Measurements from ENCODE around the gene USPL1.
"Not testable (repeated sequence)": the region's sequence is repeated elsewhere in the genome, so short reads cannot be mapped to it uniquely, and the experiment has no call there.

USPL1 gene

DNA sequence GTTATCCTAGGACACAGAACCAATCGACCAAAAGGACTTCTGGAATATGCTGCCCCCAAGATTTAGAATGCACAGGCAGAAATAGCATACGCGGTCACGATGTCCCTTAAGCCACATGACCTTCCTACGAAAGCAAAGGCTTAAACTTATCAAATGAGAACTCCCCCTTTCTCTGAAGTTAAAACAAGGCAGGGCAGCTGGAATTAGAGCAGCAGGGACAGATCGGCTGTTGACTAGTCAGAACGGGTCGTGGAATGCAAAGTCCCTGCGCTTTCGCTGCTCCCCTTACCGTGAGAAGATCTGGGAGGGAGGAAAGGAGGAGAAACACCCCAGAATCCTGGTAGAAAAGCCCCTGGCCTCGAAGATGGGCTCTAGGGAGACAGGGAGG is 799 bp upstream of the USPL1 start:
- DNase-seq: peak in 1 of 2 donors; percentile 42

GRCh38 chr13:30618186-30618929 is 638 bp downstream of the USPL1 start:
- DNase-seq: peak; percentile 7 to 9

DNA sequence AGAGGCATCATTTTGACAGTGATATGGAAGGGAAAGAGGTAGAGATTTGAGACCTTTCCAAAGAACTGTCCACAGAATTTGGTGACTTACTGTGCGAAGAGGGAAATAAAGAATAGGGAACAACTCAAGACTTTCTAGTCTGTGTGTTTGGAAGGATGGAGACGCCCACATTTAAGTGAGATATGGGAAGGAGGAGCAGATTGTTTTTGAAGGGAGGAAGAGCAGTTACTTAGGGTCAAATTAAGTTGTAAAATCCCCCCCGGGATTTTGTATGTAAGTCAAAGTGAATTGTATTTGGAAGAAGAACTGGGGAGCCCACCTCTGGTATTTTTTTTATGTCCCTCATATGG is 1.2 kb downstream of the USPL1 start:
- DNase-seq: no peak

- no peak for DNase-seq
Measured at GRCh38 chr13:30619731-30620130, 2.0 kb downstream of the USPL1 start.

GRCh38 chr13:30620941-30621340 is 3.2 kb downstream of the USPL1 start:
- no peak for DNase-seq

DNA sequence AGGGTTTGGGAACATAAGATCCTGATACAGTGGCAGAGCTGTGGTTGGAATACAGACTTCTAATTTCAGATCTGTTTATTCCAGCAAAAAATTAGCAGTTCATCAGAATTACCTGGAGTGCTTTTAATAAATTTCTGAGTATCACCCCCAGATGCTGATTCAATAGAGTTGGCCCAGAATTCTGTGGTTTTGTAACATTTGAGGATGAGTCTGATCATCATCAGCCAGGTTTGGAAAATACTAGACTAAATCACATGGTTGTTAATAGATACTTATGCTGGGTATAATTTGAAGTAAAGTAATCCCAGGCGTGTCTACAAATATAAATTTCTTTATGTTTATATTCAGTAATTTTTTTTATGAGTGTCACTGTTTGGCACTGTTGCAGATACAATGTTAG is 4.8 kb downstream of the USPL1 start:
- no peak for DNase-seq

DNA sequence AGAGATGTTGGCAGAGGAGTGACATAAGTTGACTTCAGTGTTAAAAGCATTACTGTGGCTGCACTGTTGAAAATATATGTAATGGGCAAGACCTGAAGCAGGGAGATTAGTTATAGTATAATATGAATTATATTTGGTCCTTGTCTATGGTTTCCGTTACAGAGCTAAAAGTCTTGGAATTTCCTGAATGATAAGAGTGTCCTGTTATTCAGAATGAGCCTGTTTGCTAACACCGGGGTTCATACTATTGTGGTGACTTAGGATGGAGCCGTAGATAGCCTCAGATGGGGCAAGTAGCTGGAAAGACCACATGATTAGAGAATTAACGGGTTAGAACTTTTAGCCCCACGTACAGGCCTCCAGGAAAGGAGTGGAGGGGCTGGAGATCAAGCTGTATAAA is 5.7 kb downstream of the USPL1 start:
- DNase-seq: no peak

- DNase-seq: no peak
Measured at GRCh38 chr13:30624630-30625029, 6.9 kb downstream of the USPL1 start.

DNA sequence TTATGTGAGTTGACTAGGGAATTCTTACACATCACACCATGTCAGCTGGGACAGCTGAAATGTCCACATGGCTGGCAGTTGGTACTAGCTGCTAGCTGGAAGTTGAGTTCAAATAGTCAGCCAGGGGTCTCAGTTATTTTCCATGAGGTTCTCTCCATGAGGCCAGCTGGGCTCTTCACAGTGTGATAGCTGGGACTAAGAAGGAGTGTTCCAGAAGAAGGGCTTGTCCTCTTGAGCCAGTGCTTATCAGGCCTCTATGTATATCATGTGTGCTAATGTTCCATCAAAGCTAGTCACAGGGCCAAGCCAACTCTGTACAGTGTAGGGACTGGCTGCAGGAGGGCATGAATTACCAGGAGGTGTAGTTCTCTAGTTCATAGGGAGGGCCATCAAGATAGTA is 11.8 kb downstream of the USPL1 start:
- DNase-seq: no peak

DNA sequence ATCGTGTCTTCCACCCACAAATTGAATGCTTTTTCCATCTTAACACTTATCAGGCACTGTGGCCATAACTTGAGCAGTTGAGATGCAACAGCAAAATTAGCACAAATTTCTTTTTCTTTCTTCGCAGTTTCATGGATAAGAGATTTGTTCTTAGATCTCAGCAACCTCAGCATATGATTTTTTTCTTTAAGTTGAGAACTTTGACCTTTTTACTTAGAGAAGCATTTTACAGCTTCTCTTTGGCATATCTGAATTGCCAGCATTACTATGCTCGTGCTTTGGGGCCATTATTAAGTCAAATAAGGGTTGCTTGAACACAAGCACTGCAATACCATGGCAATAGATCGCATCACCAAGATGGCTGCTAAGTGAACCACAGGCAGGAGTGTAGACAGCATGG is 16.1 kb downstream of the USPL1 start:
- DNase-seq: no peak

DNA sequence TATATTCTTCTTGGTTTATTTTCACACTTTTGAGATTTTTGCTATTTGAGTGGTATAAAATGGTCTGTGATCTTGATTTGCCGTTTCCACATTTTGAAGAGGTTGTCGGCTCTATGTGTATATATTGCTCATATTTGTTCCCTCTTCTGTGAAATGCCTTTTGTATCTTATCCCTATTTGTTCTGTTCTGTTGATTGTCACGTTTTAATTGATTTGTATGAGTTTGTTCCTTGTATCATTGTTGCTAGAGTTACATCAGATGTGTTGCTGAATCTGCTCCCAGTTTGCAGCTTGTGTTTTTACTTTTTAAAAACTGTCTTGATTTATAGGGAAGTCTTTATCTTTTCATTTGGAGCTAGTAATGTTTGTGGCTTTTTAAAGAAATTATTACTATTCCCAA is 17.1 kb downstream of the USPL1 start:
- DNase-seq: no peak

DNA sequence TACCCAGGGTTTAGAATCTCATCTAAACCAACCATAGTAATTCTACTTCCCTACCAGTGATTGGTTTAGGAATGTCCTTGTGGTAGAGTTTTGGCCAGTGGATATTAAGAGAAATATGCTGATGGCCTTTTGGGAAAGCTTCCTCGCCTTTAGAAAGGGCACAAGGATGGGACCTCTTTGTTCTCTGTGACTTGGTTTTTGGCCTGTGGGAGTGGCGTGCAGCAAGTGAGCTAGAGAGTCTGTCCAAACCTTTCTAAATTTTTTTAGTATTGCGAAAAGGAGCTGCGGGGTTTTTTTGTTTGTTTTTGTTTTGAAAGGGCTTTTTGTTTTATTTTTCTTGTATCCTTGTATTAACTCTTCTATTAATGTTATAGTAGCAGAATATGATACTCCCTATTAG is 20.6 kb downstream of the USPL1 start:
- DNase-seq: no peak

DNA sequence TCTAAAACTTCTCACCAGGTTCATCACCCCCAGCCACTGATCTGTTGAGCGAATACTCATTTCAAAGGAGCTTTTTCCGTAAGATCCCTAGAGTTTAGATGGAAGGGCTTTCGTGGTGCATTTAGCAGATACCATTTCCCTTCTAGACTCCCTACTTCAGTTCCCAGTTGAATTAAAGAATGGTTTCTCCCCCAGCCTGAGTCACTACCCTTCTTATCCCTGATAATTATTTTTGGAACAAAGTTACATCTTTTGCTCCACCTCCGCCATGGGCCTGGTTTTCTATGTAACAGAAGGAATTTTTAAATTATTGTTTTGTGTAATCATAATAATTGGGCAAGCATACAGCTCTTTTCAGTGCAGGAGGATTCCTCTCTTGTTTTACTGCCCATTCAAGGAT is 22.0 kb downstream of the USPL1 start:
- no peak for DNase-seq

DNA sequence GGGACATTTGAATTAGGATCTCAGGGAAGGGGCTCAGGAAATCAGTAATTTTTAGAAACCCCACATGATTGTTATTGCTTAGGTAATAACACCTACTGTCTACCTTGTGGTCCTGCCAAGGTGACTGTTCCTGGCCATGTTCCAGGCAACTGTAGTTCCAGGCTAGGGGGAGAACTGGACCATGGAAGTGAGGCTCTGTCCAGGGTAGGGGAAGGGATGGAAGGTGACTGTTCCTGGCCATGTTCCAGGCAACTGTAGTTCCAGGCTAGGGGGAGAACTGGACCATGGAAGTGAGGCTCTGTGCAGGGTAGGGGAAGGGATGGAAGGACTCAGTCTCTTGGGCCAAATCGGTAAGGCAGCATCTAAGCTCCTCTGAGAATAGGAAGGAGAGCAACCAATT is 23.5 kb downstream of the USPL1 start:
- not testable (repeated sequence) for DNase-seq

- no peak for DNase-seq
Measured at GRCh38 chr13:30645629-30646028, 27.9 kb downstream of the USPL1 start.

- no peak for DNase-seq
Measured at GRCh38 chr13:30647420-30647819, 29.7 kb downstream of the USPL1 start.

GRCh38 chr13:30647824-30648521 is 30.3 kb downstream of the USPL1 start:
- no peak for DNase-seq

- no peak for DNase-seq
Measured at GRCh38 chr13:30648522-30649012, 30.8 kb downstream of the USPL1 start.

DNA sequence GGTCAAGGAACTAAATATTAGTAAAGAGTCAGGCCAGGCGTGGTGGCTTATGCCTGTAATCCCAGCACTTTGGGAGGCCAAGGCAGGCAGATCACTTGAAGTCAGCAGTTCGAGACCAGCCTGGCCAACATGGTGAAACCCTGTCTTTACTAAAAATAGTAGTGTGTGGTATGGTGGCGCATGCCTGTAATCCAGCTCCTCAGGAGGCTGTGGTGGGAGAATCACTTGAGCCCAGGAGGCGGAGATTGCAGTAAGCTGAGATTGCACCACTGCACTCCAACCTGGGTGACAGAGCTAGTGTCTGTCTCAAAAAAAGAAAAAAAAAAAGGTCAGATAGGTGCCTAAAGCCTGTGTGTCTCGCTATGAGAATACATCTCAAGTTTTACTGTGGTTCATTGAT is 33.9 kb downstream of the USPL1 start:
- not testable (repeated sequence) for DNase-seq

DNA sequence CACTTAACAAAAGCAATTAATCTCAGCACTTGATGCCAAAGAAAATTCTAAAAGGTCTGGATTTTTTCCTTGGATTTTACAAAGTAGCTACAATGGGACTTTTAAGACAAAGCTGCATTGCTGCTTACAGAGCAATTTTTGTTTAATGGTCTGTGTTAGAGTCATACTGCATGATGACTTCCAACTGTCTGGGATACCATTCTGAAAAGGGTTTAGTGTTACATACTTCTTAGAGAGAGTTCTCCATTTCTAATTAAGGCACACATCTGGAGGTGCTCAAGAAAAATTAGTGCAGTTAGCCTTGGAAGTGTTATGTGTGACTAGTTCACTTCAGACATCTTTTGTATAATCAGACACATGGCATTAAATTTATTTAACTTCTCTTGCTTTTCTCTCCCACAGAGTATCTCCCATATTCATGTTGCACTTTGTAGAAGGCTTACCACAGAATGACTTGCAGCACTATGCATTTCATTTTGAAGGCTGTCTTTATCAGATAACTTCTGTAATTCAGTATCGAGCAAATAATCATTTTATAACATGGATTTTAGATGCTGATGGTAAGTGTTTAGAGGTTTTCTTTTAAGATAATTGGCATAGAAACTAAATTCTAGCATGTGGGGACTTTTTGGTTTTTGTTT is 35.1 kb downstream of the USPL1 start:
- DNase-seq: no peak

- DNase-seq: no peak
Measured at GRCh38 chr13:30654430-30654829, 36.7 kb downstream of the USPL1 start.

DNA sequence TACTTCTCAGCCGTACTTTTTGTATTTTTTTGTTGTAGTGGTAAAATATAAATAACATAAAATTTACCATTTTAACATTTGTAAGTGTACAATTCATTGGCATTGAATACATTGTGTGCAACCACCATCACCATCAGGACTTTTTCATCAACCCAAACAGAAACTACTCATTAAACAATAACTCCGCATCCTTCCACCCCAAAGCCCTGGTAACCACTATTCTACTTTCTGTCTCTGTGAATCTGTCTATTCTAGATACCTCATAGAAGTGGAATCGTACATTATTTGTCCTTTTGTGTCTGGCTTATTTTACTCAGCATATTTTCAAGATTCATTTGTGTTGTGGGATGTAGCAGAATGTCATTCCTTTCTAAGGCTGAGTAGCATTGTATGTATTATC is 38.5 kb downstream of the USPL1 start:
- DNase-seq: no peak

DNA sequence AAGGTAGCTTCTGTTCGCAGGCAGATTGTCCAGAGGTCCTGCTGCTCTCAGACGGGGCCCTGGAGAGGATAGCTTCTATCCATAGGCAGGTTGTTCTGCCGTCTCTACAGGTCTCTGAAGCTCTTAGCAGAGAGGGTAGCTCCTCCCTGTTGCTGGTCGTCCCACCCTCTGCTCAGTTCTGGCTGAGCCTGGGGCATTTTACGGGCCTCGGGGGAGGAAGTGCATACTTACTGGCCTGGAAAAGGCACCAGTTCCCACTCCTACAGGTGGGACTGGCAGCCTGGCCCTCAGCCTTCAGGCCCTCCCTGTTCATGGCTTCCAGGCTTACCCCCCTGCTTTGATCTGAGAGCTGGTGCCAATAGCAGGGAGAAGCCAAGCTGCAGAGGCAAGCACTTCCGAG is 42.3 kb downstream of the USPL1 start:
- no peak for DNase-seq

DNA sequence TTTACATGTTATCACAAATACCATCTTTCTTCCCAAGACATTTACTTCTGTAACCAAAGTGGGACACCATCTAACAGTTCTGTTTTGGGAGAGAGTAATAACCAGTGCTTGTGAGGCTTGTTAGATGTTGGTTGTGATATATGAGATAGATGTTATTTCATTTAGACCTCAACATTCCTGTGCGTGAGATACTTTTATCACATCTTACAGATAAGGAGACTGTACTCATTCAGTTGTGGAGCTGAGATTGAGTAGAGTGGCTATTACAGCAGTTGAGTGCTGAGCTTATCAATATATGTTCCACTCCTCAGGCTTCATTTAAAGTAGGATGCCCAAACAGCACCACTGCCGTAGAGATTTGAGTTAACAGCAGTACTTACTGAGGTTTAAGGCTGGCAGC is 43.1 kb downstream of the USPL1 start:
- DNase-seq: no peak

Measured in stimulated activated CD4-positive, alpha-beta T cell treated with anti-CD3 and anti-CD28 coated beads, Interleukin-2, amount 100 ng/mL, for 48 hours (primary cell).